ENCODE results near the gene UTF1. TPM values are rescaled to one million over a fixed set of nuclear protein-coding genes. Genes with fewer than 3 reads are reported as not detected.

UTF1 gene
- not detected for total RNA-seq

DNA sequence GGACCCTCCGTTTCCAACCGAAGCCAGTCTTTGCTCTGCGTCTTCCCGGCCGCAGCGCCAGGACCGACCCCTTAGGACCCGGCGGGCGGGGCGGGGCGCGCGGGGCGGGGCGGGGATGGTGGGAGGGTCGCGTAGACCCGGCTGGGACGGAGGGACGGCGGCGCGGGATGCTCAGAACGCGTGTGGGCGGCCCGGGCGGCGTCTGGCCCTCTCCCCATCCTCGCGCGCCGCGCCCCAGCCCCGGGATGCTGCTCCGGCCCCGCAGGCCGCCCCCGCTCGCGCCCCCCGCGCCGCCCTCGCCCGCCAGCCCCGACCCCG is at the start of gene UTF1:
Gene UTF1, plus strand, starts transcription at position 174 of the 318 bp plus-strand sequence. Its CDS starts 72 bp downstream, at position 246.
- Histone ChIP-seq H3K4me3 (peak within 1 kb of the TSS in 2 of 4 donors; percentile 15 to 42), H3K36me3 (no peaks in the 10 kb centered on the region), H3K27me3 (peaks cover 4 to 100% (median 13%) of the 10 kb centered on the region in 4 donors), H3K27ac (no peak within 1 kb of the TSS), H3K9me3 (no peaks in the 10 kb centered on the region), H3K4me1 (peaks cover 0 to 17% (median 16%) of the 10 kb centered on the region in 3 donors)
- WGBS, 2 donors = no CpG with 5 or more reads among the region's 49 CpGs
- DNase-seq = no peak
- intact Hi-C loops (cut with DNase I) = no loop called here
- TF ChIP-seq CTCF (IDR thresholded peaks at IDR 0.05) (no peak), POLR2A (IDR thresholded peaks at IDR 0.05) (no peak)

GRCh38 chr10:133180965-133181639 is 48.9 kb upstream of the UTF1 start:
- Histone ChIP-seq H3K9me3 (no peaks in the 10 kb centered on the region), H3K36me3 (no peaks in the 10 kb centered on the region), H3K4me3 (no peak overlapping the region), H3K4me1 (no peaks in the 10 kb centered on the region), H3K27me3 (peaks cover 0 to 20% (median 0%) of the 10 kb centered on the region in 4 donors), H3K27ac (no peak overlapping the region)
- no peak for TF ChIP-seq POLR2A (IDR thresholded peaks at IDR 0.05)
- no peak for TF ChIP-seq CTCF (IDR thresholded peaks at IDR 0.05)
- WGBS, 2 donors = 77 to 93% methylated on average over 4 to 15 of the region's 23 CpGs
- intact Hi-C loops (cut with DNase I) = no loop called here
- no peak for DNase-seq

DNA sequence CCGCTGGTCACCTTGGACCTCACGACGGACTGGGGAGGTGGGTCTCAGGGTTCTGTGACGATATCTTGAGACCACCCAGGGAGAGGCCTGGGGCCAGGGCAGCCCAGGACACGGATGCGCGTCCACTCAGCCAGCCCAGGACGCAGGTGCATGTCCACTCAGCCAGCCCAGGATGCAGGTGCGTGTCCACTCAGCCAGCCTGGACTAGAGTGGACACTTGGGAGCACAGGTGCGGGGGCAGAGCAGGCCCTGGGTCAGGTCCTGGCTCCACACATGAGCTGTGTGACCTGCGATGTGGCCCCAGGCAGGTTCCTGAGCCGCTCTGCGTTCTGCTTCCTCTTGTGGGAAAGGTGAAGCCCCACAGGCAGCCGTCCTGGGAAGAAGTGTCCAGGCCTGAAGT is 47.8 kb upstream of the UTF1 start:
- Histone ChIP-seq H3K4me1 (no peaks in the 10 kb centered on the region), H3K27ac (no peak overlapping the region), H3K27me3 (peaks cover 0 to 31% (median 0%) of the 10 kb centered on the region in 4 donors), H3K36me3 (no peaks in the 10 kb centered on the region), H3K4me3 (no peak overlapping the region), H3K9me3 (no peaks in the 10 kb centered on the region)
- TF ChIP-seq POLR2A (IDR thresholded peaks at IDR 0.05) = no peak
- no peak for TF ChIP-seq CTCF (IDR thresholded peaks at IDR 0.05)
- no peak for DNase-seq
- intact Hi-C loops (cut with DNase I) = no loop called here
- WGBS, 2 donors = 67 to 77% methylated on average over 3 to 6 of the region's 14 CpGs

DNA sequence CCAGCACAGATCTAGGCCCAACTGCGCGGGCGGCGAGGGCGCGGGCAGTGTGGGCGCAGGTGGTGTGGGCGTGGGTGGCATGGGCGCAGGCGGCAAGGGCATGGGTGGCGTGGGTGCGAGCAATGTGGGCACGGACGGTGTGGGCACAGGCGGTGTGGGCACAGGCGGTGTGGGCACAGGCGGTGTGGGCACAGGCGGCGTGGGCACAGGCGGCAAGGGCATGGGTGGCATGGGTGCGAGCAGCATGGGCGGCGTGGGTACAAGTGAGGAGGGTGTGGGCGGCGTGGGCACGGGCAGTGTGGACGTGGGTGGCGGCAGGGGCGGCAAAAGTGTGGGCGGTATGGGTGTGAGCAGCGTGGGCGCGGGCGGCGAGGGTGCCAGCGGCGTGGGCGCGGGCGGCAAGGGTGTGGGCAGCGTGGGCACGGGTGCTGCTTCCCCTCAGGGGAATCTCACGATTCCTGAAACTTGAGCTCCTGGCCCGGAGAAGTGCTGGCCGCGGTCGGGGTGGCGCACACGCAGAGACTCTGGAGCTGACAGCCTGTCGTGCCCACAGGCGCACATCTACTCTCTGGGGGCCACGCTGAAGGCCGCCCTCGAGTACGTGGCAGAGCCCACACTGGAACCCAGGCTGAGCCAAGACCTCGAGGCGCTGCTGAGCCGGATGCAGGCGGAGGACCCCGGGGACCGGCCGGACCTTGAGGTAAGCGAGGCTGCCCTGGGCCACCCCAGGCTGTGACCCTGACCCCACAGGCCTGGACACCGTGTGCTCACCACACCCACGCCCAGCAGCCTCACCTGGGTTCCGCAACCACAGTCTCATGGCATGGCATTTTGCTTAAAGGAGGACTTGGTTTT is 47.0 kb upstream of the UTF1 start:
- Histone ChIP-seq H3K4me3 (no peak overlapping the region), H3K9me3 (no peaks in the 10 kb centered on the region), H3K4me1 (no peaks in the 10 kb centered on the region), H3K27me3 (peaks cover 0 to 38% (median 0%) of the 10 kb centered on the region in 4 donors), H3K36me3 (no peaks in the 10 kb centered on the region), H3K27ac (no peak overlapping the region)
- DNase-seq = no peak
- intact Hi-C loops (cut with DNase I) = no loop called here
- TF ChIP-seq CTCF (IDR thresholded peaks at IDR 0.05) (no peak), POLR2A (IDR thresholded peaks at IDR 0.05) (no peak)
- WGBS, 2 donors = 86 to 89% methylated on average over 49 to 50 of the region's 66 CpGs

All from esophagus squamous epithelium (tissue), 5 donors.